Kidney epithelial cell (primary cell): Measurements from ENCODE around the gene TNS2. TPM values are rescaled to one million over a fixed set of nuclear protein-coding genes. Genes with fewer than 3 reads are reported as not detected.

Experiments
- DNase-seq: peaks from one replicate; pipeline ENCODE4 v3.0.0-alpha.2; 2010; ENCODE audit warnings: low read depth
- H3K27me3 ChIP-seq: 2 replicates; pipeline ENCODE4 v1.6.0; 2011; ENCODE audit warnings: low read length; ENCODE audit not compliant: control insufficient read depth, insufficient read depth
- H3K36me3 ChIP-seq: 2 replicates; pipeline ENCODE4 v1.5.1; 2011; ENCODE audit warnings: low read length; ENCODE audit not compliant: control insufficient read depth, insufficient read depth
- H3K4me3 ChIP-seq: 2 replicates; pipeline ENCODE4 v1.5.1; 2011; ENCODE audit warnings: low read depth, mild to moderate bottlenecking, control low read depth, low read length
- total RNA-seq: library from RNA; depleted of rRNA; stranded (reverse); fragments of >200 nt; gene quantifications from 2 replicates; pipeline ENCODE4 v1.2.3, GENCODE V29; 2015
- TF ChIP-seq, protein P1 (sequence below): IDR thresholded peaks from 2 replicates; pipeline ENCODE4 v1.5.1; 2011; ENCODE audit warnings: mild to moderate bottlenecking, moderate library complexity, low read length, control low read depth, inconsistent platforms; ENCODE audit not compliant: insufficient read depth, poor library complexity, severe bottlenecking

Gene TNS2
- total RNA-seq, 1 donor from 2014 or later = 3.8 TPM

GRCh38 chr12:53099071-53099882 lies 49.4 kb downstream of the TNS2 start:
- peak; percentile 76 for DNase-seq
- TF ChIP-seq, protein P1, sequence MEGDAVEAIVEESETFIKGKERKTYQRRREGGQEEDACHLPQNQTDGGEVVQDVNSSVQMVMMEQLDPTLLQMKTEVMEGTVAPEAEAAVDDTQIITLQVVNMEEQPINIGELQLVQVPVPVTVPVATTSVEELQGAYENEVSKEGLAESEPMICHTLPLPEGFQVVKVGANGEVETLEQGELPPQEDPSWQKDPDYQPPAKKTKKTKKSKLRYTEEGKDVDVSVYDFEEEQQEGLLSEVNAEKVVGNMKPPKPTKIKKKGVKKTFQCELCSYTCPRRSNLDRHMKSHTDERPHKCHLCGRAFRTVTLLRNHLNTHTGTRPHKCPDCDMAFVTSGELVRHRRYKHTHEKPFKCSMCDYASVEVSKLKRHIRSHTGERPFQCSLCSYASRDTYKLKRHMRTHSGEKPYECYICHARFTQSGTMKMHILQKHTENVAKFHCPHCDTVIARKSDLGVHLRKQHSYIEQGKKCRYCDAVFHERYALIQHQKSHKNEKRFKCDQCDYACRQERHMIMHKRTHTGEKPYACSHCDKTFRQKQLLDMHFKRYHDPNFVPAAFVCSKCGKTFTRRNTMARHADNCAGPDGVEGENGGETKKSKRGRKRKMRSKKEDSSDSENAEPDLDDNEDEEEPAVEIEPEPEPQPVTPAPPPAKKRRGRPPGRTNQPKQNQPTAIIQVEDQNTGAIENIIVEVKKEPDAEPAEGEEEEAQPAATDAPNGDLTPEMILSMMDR = peak; percentile 98
- Histone ChIP-seq H3K27me3 (no peaks in the 10 kb centered on the region), H3K36me3 (no peaks in the 10 kb centered on the region), H3K4me3 (no peak overlapping the region)

- H3K4me3 ChIP-seq = no peak overlapping the region
- H3K36me3 ChIP-seq = no peaks in the 10 kb centered on the region
- no peak for DNase-seq
- TF ChIP-seq, protein P1 = no peak
- no peaks in the 10 kb centered on the region for H3K27me3 ChIP-seq
Observed at GRCh38 chr12:53100466-53101151, 50.7 kb downstream of the TNS2 start.

DNA sequence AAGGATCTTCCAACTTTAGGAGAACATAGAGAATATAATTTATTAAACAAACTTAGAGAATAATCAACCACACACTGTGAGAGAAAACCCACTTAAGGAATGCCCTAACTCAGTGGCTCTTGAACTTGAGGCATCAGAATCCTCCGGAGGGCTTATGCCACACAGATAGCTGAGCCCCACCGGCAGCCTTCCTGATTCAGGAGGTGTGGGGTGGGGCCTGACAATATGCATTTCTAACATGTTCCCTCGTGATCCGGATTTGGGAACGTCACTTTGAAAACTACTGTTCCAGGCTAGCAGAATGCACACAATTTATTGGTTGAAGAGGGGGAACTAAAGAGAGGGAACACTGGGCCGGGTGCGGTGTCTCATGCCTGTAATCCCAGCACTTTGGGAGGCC lies 51.4 kb downstream of the TNS2 start:
- H3K4me3 ChIP-seq = no peak overlapping the region
- H3K36me3 ChIP-seq = no peaks in the 10 kb centered on the region
- H3K27me3 ChIP-seq = no peaks in the 10 kb centered on the region
- TF ChIP-seq, protein P1 = no peak
- DNase-seq = no peak

GRCh38 chr12:53101931-53102781 lies 52.3 kb downstream of the TNS2 start:
- Histone ChIP-seq H3K27me3 (no peaks in the 10 kb centered on the region), H3K4me3 (no peak overlapping the region), H3K36me3 (no peaks in the 10 kb centered on the region)
- TF ChIP-seq, protein P1 = no peak
- no peak for DNase-seq

DNA sequence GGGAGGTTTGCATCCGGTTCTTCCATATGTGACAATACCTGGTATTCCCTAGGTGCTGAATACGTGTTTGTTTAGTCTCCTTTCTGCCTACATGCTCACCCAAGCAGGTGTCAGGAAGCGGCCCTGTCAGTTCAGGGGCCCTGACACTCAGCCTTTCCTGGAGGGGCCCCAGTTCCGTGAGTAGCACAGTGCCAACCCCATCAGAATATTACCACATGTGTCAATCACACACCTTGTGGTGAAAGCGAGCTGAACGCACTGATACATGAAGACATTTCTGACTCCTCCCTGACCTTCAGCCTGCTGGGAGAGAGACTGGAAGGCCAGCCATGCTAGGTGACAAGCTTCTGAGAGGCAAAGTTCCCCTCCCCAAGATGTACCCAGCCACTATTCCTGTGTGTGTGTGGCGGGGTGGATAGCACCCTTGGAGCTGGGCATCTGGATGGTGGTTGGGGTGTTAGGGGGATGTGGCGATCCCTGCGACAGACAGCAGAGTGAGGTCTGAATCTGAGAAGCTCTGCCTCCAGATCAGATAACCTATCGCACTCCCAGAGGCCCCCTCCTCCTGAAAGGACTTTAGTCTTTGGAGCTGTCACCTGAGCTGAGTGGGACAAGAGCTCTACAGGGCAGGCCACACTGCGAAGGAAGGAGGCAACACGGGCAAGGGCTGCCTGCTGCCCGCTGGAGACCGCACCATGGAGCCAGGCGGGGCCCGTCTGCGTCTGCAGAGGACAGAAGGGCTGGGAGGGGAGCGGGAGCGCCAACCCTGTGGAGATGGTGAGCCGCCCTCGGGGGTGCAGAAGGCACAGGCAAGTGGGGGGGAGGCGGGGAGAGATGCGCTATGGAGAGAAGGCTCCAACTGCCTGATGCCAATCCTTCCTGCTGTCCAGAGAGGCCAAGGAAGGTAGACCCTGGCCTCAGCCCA lies 53.3 kb downstream of the TNS2 start, which contains the start of gene SOAT2:
SOAT2 (plus strand) TSS at position 604 of the 925 bp plus-strand sequence; CDS start at position 696, 92 bp downstream.
- H3K36me3 ChIP-seq = no peaks in the 10 kb centered on the region
- TF ChIP-seq, protein P1 = no peak
- no peaks in the 10 kb centered on the region for H3K27me3 ChIP-seq
- H3K4me3 ChIP-seq = no peak within 1 kb of the TSS
- DNase-seq = no peak
